HG03095 (cell line): ENCODE results near the gene IQUB.
"Not testable (repeated sequence)": the region's sequence is repeated elsewhere in the genome, so short reads cannot be mapped to it uniquely, and the experiment has no call there.

ENCODE experiments used
- ATAC-seq: cut with Tn5 transposase; IDR thresholded peaks from one replicate; pipeline ENCODE4 v1.9.1; 2021; ENCODE audit warnings: moderate library complexity; ENCODE audit not compliant: unreplicated experiment

Gene IQUB

DNA sequence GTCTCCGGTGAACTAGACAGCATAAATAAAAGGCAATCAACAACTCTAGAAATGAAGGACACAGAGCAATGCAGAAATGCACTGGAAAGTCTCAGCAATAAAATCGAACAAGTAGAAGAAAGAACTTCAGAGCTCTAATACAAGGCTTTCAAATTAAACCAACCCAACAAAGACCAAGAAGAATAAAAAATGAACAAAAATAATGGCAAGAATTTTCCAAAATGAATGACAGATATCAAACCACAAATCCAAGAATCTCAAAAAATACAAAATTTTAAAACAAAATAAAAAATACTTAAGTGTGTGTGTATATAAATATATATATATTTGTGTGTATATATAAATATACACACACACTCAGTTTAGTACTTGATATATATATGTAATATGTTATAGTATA is 110.8 kb downstream of the IQUB start:
- ATAC-seq: no peak

DNA sequence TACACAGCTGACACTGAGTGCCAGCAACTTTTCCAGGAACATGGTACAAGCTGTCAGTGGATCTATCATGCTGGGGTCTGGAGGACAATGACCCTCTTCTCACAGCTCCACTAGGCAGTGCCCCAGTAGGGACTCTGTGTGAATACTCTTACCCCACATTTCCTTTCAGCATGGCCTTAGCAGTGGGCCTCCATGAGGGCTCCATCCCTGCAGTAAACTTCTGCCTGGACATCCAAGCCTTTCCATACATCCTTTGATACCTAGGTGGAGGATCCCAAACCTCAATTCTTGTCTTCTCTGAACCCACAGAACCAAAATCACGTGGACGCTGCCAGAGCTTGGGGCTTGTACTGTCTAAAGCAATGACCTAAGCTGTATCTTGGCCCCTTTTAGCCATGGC is 116.8 kb downstream of the IQUB start:
- ATAC-seq: no peak

DNA sequence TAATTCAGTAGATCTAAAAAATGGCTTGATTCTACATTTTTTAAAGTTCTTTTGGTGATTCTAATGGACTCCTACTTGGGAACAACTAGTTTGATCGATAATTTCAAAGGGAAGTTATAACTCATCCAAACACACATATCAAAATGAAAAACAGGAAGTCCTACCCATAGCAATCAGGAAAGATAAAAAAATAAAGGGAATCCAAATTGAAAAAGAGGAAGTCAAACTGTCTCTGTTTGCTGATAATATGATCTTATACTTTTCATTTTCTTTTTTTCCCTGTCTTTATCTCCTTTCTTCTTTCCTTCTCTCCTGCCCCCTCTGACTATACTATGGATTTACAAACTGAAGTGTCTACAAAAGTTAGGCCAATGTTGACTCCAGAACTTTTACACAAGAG is 118.8 kb downstream of the IQUB start:
- no peak for ATAC-seq

DNA sequence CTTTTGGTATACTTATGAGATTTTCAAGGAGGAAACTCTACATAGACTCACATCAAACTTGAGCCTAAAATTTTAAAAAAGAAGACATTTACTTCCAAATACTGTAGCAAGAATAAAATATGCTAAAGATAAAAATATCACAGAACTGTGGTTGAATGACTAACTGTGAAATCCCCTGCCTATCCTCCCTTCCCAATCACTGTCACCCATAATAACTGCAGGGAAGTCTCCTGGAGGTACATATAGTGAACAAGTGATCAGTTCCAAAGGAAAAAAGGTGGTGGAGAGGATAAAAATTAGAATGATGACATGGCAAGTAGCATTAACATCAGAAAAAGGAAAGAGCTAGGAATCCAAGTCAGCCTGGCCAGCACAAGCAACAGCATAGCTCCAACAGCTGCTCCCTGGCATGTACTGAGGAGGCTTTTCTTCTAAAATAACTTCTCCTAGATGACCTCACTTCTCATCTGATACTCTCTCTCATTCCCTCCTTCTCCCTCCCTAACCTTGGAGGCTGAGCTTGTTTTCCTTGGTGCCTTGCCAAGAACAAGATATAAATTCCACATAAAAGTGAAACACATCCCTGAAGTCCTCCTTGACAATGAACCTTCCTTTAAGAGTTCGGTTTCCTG is 124.0 kb downstream of the IQUB start:
- ATAC-seq: no peak

DNA sequence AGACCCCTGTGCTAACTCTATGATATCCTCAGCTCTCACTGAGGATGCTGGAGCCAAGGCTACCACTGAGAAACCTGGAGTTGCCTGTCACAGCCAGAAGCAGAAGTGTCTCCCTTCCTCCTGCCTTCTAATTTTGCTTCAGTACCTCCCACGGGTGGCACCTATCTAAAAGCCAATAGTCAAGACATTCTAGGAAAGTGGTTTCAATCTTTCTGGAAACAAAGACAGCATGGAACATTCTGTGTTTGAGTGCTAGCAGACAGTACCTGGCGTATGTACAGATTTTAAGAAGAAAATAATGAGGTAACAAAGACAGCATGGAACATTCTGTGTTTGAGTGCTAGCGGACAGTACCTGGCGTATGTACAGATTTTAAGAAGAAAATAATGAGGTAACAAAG is 126.4 kb downstream of the IQUB start:
- not testable (repeated sequence) for ATAC-seq
